GM23338 (cell line): ENCODE results near the gene CCDC121. TPM values are rescaled to one million over a fixed set of nuclear protein-coding genes. Genes with fewer than 3 reads are reported as not detected.

Experiments used
- ATAC-seq: fragments of 200-7000 bp; cut with Tn5 transposase; 3 replicates; pipeline ENCODE4 v1.9.1; 2020
- DNase-seq: peaks from one replicate; pipeline ENCODE4 v3.0.0-alpha.2; 2015; ENCODE audit warnings: low spot score
- H2AFZ ChIP-seq: fragments of 200-600 bp; sonication (generic); 2 replicates; pipeline ENCODE4 v1.8.0; 2016; ENCODE audit warnings: antibody characterized with exemption, mild to moderate bottlenecking, moderate library complexity
- H3F3A ChIP-seq: fragments of 200-600 bp; sonication (generic); replicated peaks from 2 replicates; pipeline ENCODE4 v1.8.0; 2017; ENCODE audit warnings: antibody characterized with exemption, mixed run types, low read depth
- H3K27ac ChIP-seq: fragments of 200-600 bp; sonication (generic); 2 replicates; pipeline ENCODE4 v1.6.1; 2016; ENCODE audit warnings: low read depth
- H3K27me3 ChIP-seq: fragments of 200-600 bp; sonication (generic); 2 replicates; pipeline ENCODE4 v1.8.0; 2016; ENCODE audit warnings: mild to moderate bottlenecking, mixed run types, moderate library complexity; ENCODE audit not compliant: insufficient read depth
- H3K36me3 ChIP-seq: fragments of 200-600 bp; sonication (generic); 2 replicates; pipeline ENCODE4 v1.8.0; 2016; ENCODE audit warnings: mild to moderate bottlenecking; ENCODE audit not compliant: insufficient read depth
- H3K4me1 ChIP-seq: fragments of 200-600 bp; sonication (generic); 2 replicates; pipeline ENCODE4 v1.8.0; 2016; ENCODE audit warnings: mild to moderate bottlenecking, moderate library complexity; ENCODE audit not compliant: insufficient read depth
- H3K4me2 ChIP-seq: fragments of 200-600 bp; sonication (generic); 2 replicates; pipeline ENCODE4 v1.7.1; 2017; ENCODE audit warnings: mixed run types
- H3K4me3 ChIP-seq: fragments of 200-600 bp; sonication (generic); 2 replicates; pipeline ENCODE4 v1.6.1; 2016; ENCODE audit warnings: mixed run types
- H3K79me2 ChIP-seq: fragments of 200-600 bp; sonication (generic); replicated peaks from 2 replicates; pipeline ENCODE4 v1.8.0; 2017; ENCODE audit warnings: mild to moderate bottlenecking; ENCODE audit not compliant: insufficient read depth
- H3K9me2 ChIP-seq: fragments of 200-600 bp; sonication (generic); 2 replicates; pipeline ENCODE4 v1.8.0; 2017; ENCODE audit not compliant: insufficient read depth
- H4K20me1 ChIP-seq: fragments of 200-600 bp; sonication (generic); replicated peaks from 2 replicates; pipeline ENCODE4 v1.8.0; 2017; ENCODE audit warnings: mild to moderate bottlenecking; ENCODE audit not compliant: insufficient read depth
- H3K27ac Mint-ChIP-seq: 2 replicates; pipeline ENCODE4 v1.8.0; 2020; ENCODE audit warnings: inconsistent platforms, mild to moderate bottlenecking, moderate library complexity, mixed read lengths
- H3K27me3 Mint-ChIP-seq: 3 replicates; pipeline ENCODE4 v1.8.0; 2022; ENCODE audit warnings: low read depth, mild to moderate bottlenecking, moderate library complexity, mixed read lengths, inconsistent platforms; ENCODE audit not compliant: insufficient read depth, poor library complexity
- H3K36me3 Mint-ChIP-seq: 3 replicates; pipeline ENCODE4 v1.8.0; 2021; ENCODE audit warnings: low read depth, mild to moderate bottlenecking, inconsistent platforms, moderate library complexity, mixed read lengths
- H3K4me1 Mint-ChIP-seq: 3 replicates; pipeline ENCODE4 v1.8.0; 2020; ENCODE audit warnings: mild to moderate bottlenecking, inconsistent platforms, mixed read lengths
- H3K4me3 Mint-ChIP-seq: 3 replicates; pipeline ENCODE4 v1.8.0; 2021; ENCODE audit warnings: moderate library complexity, mild to moderate bottlenecking, inconsistent platforms, mixed read lengths
- H3K9me3 Mint-ChIP-seq: 3 replicates; pipeline ENCODE4 v1.8.0; 2020; ENCODE audit warnings: moderate library complexity, mild to moderate bottlenecking, inconsistent platforms, mixed read lengths
- CREB1 ChIP-seq: fragments of 250-450 bp; sonication (Bioruptor Pico); IDR thresholded peaks from 2 replicates; pipeline ENCODE4 v1.5.0; 2020; ENCODE audit warnings: low read depth, mild to moderate bottlenecking, moderate library complexity
- ETS1 ChIP-seq: IDR thresholded peaks from 2 replicates; pipeline ENCODE4 v1.6.1; 2016; ENCODE audit warnings: antibody characterized with exemption
- EZH2 ChIP-seq: fragments of 200-600 bp; sonication (generic); IDR thresholded peaks from one replicate; pipeline ENCODE4 v1.8.0; 2017; ENCODE audit warnings: antibody characterized with exemption, mild to moderate bottlenecking, low read depth; ENCODE audit not compliant: unreplicated experiment
- EZH2phosphoT487 ChIP-seq: fragments of 200-600 bp; sonication (generic); IDR thresholded peaks from one replicate; pipeline ENCODE4 v1.8.1; 2018; ENCODE audit warnings: antibody characterized with exemption; ENCODE audit not compliant: unreplicated experiment
- JUNB ChIP-seq: IDR thresholded peaks from one replicate; pipeline ENCODE4 v1.6.1; 2016; ENCODE audit warnings: antibody characterized with exemption; ENCODE audit not compliant: unreplicated experiment
- NANOG ChIP-seq: IDR thresholded peaks from 2 replicates; pipeline ENCODE4 v1.6.1; 2016; ENCODE audit warnings: antibody characterized with exemption, borderline replicate concordance
- POLR2AphosphoS5 ChIP-seq: IDR thresholded peaks from 2 replicates; pipeline ENCODE4 v1.6.1; 2016; ENCODE audit warnings: antibody characterized with exemption, low read depth
- STAT1 ChIP-seq: IDR thresholded peaks from one replicate; pipeline ENCODE4 v1.6.1; 2016; ENCODE audit warnings: antibody characterized with exemption; ENCODE audit not compliant: unreplicated experiment
- ZNF114 ChIP-seq: fragments of 250-450 bp; sonication (Bioruptor Pico); IDR thresholded peaks from 2 replicates; pipeline ENCODE4 v1.5.0; 2020; ENCODE audit warnings: mild to moderate bottlenecking, moderate library complexity
- ZNF331 ChIP-seq: fragments of 250-450 bp; sonication (Bioruptor Pico); IDR thresholded peaks from 2 replicates; pipeline ENCODE4 v1.5.0; 2020; ENCODE audit warnings: low read depth, mild to moderate bottlenecking, moderate library complexity
- ZNF462 ChIP-seq: fragments of 250-450 bp; sonication (Bioruptor Pico); IDR thresholded peaks from 2 replicates; pipeline ENCODE4 v1.5.0; 2020; ENCODE audit warnings: mild to moderate bottlenecking, moderate library complexity
- polyA plus RNA-seq: library from polyadenylated mRNA; unstranded; fragments of >200 nt; fragmentation: Nextera tagmentation; extraction: Ambion mirVana; gene quantifications from 2 replicates; pipeline ENCODE4 v1.2.1, GENCODE V29; 2016
- total RNA-seq: library from RNA; depleted of rRNA; stranded (reverse); fragments of >200 nt; shearing (Covaris generic); gene quantifications from 2 replicates; pipeline ENCODE4 v1.2.3, GENCODE V29; 2014
- TF ChIP-seq, protein P1 (sequence below), 2 experiments: fragments of 200-600 bp in 1 of 2; sonication (generic) in 1 of 2; conservative IDR thresholded peaks; 2 replicates each; pipeline versions ENCODE4 v1.5.1 to v1.6.1; 2016 to 2017; ENCODE audit warnings: antibody characterized with exemption in 2 of 2, low read depth in 2 of 2, mild to moderate bottlenecking in 2 of 2, moderate library complexity in 1 of 2
- TF ChIP-seq, protein P2 (sequence below): IDR thresholded peaks from one replicate; pipeline ENCODE4 v1.6.1; 2018; ENCODE audit warnings: antibody characterized with exemption; ENCODE audit not compliant: unreplicated experiment

CCDC121 gene
- total and polyA plus RNA-seq, 2 experiments from 2014 or later, result 1.6 to 1.9 TPM

DNA sequence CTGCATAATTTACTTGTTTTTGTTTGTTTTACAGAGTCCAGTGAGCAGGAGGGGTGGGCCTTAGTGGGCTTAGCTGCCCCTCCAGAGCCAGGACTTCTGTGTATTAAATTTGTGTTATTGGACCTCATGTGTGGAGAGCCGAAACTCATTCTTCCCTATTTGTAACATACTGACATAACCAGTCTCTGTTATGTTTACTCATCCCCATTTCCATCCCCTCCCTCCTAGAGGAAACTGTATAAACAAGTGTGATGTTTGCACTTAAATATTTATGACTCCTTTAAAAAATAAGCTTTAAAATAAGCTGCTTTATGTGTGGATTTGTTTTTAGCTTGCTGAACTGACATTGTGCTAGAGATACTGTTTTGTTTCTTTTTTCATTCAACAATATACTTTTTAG is 32.2 kb downstream of the CCDC121 start:
- peaks cover 67% of the 10 kb centered on the region for H3K36me3 Mint-ChIP-seq

More for the DNA sequence above, 32.2 kb downstream of the CCDC121 start:
- peaks cover 5% of the 10 kb centered on the region for H3K27me3 Mint-ChIP-seq
- Histone ChIP-seq H3K79me2 (peaks cover 85% of the 10 kb centered on the region), H3K9me2 (no peaks in the 10 kb centered on the region), H3K36me3 (peaks cover 13% of the 10 kb centered on the region), H3K27ac (no peak overlapping the region), H3K27me3 (no peaks in the 10 kb centered on the region), H4K20me1 (peaks cover 47% of the 10 kb centered on the region), H3K4me3 (no peak overlapping the region), H3F3A (no peaks in the 10 kb centered on the region), H3K4me2 (no peak overlapping the region), H2AFZ (no peak overlapping the region), H3K4me1 (no peaks in the 10 kb centered on the region)
- H3K9me3 Mint-ChIP-seq, result peaks cover 45% of the 10 kb centered on the region
- DNase-seq, result no peak
- H3K27ac Mint-ChIP-seq, result no peak overlapping the region
- no peaks in the 10 kb centered on the region for H3K4me1 Mint-ChIP-seq
- no peak for TF ChIP-seq ZNF114
- no peak for TF ChIP-seq EZH2phosphoT487
- TF ChIP-seq, protein P1, sequence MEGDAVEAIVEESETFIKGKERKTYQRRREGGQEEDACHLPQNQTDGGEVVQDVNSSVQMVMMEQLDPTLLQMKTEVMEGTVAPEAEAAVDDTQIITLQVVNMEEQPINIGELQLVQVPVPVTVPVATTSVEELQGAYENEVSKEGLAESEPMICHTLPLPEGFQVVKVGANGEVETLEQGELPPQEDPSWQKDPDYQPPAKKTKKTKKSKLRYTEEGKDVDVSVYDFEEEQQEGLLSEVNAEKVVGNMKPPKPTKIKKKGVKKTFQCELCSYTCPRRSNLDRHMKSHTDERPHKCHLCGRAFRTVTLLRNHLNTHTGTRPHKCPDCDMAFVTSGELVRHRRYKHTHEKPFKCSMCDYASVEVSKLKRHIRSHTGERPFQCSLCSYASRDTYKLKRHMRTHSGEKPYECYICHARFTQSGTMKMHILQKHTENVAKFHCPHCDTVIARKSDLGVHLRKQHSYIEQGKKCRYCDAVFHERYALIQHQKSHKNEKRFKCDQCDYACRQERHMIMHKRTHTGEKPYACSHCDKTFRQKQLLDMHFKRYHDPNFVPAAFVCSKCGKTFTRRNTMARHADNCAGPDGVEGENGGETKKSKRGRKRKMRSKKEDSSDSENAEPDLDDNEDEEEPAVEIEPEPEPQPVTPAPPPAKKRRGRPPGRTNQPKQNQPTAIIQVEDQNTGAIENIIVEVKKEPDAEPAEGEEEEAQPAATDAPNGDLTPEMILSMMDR (conservative IDR thresholded peaks at IDR 0.05; ENCODE audit: low read depth in 2 of 2), result no peak
- no peak for TF ChIP-seq EZH2
- TF ChIP-seq, protein P2, sequence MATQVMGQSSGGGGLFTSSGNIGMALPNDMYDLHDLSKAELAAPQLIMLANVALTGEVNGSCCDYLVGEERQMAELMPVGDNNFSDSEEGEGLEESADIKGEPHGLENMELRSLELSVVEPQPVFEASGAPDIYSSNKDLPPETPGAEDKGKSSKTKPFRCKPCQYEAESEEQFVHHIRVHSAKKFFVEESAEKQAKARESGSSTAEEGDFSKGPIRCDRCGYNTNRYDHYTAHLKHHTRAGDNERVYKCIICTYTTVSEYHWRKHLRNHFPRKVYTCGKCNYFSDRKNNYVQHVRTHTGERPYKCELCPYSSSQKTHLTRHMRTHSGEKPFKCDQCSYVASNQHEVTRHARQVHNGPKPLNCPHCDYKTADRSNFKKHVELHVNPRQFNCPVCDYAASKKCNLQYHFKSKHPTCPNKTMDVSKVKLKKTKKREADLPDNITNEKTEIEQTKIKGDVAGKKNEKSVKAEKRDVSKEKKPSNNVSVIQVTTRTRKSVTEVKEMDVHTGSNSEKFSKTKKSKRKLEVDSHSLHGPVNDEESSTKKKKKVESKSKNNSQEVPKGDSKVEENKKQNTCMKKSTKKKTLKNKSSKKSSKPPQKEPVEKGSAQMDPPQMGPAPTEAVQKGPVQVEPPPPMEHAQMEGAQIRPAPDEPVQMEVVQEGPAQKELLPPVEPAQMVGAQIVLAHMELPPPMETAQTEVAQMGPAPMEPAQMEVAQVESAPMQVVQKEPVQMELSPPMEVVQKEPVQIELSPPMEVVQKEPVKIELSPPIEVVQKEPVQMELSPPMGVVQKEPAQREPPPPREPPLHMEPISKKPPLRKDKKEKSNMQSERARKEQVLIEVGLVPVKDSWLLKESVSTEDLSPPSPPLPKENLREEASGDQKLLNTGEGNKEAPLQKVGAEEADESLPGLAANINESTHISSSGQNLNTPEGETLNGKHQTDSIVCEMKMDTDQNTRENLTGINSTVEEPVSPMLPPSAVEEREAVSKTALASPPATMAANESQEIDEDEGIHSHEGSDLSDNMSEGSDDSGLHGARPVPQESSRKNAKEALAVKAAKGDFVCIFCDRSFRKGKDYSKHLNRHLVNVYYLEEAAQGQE, result no peak
- no peak for TF ChIP-seq JUNB
- TF ChIP-seq ZNF331, result no peak
- TF ChIP-seq ETS1, result no peak
- no peak for TF ChIP-seq NANOG
- TF ChIP-seq CREB1, result no peak
- TF ChIP-seq ZNF462 (CRISPR knock-in tag), result no peak
- no peak for TF ChIP-seq STAT1
- no peak for TF ChIP-seq POLR2AphosphoS5
- H3K4me3 Mint-ChIP-seq, result no peak overlapping the region
- no peak for ATAC-seq
